Fibroblast of villous mesenchyme (primary cell): ENCODE measurements around the gene FCRL1. TPM values are rescaled to one million over a fixed set of nuclear protein-coding genes. Genes with fewer than 3 reads are reported as not detected.

Experiments used
- DNase-seq: peaks from one replicate; pipeline ENCODE4 v3.0.0-alpha.2; 2010; ENCODE audit warnings: low read depth
- H3K4me3 ChIP-seq: 2 replicates; pipeline ENCODE4 v1.5.1; 2011; ENCODE audit warnings: low read depth, mild to moderate bottlenecking, low read length
- CTCF ChIP-seq: IDR thresholded peaks from 2 replicates; pipeline ENCODE4 v1.5.1; 2012; ENCODE audit warnings: low read depth, mild to moderate bottlenecking, low read length; ENCODE audit not compliant: insufficient read depth
- total RNA-seq: library from RNA; depleted of rRNA; stranded (reverse); fragments of >200 nt; gene quantifications from 2 replicates; pipeline ENCODE4 v1.2.3, GENCODE V29; 2012

FCRL1 gene
- total RNA-seq, 1 donor = not detected

GRCh38 chr1:157844089-157844830, 24.3 kb upstream of the FCRL1 start:
- H3K4me3 ChIP-seq = no peak overlapping the region
- DNase-seq = no peak
- TF ChIP-seq CTCF = no peak

- no peak for TF ChIP-seq CTCF
- no peak overlapping the region for H3K4me3 ChIP-seq
- no peak for DNase-seq
These were observed 23.0 kb upstream of the FCRL1 start for GRCh38 chr1:157842939-157843338.

DNA sequence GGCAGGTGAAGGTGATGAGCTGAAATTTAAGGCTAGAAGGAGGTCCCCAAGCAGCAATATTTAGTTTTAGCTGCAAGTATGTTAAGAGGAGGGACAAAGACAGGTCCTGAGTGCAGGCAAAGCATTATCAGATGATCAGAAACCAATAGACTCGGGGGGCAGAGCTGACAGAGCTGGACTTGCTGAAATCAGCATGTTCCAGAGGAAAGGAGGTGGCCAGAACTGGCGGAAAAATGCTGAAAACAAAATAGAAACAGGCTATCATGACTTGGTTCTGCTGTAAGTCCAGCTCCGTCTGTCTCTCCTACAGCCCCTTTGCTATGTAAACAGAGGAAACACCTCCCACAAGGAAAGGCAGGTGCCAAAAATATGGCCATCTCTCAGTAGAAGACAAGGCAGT, 21.8 kb upstream of the FCRL1 start, which contains the start of gene CD5L:
CD5L (minus strand) TSS at position 101 of the 400 bp plus-strand sequence. CDS start 107 bp downstream, outside the sequence.
- DNase-seq = no peak
- no peak for TF ChIP-seq CTCF
- no peak within 1 kb of the TSS for H3K4me3 ChIP-seq

- DNase-seq = no peak
- no peak for TF ChIP-seq CTCF
- H3K4me3 ChIP-seq = no peak overlapping the region
These were observed 19.0 kb upstream of the FCRL1 start for GRCh38 chr1:157838966-157839365.

DNA sequence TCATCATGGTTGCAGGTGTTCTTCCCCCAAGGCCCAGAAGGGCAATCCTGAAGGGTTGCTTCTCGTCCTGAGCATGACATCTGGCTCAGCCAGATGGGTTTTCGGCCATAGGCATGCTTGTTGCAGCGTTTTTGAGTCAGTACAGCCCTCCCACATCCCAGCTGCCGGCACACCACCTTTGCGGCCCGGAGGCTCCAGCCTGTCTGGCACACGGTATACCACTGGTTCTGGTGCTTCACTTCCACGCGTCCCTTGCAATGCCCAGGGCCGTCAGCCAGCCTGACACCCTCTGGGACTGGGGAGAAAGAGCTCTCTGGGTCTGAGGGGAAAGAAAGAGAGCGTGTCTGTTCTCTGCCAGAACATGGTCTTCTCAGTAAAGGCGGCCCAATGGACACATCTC, 14.5 kb upstream of the FCRL1 start:
- no peak for TF ChIP-seq CTCF
- DNase-seq = no peak

GRCh38 chr1:157833145-157833544, 13.2 kb upstream of the FCRL1 start:
- DNase-seq = no peak

More for the DNA sequence above, 14.5 kb upstream of the FCRL1 start:
- no peak overlapping the region for H3K4me3 ChIP-seq

More at GRCh38 chr1:157833145-157833544, 13.2 kb upstream of the FCRL1 start:
- TF ChIP-seq CTCF = no peak
- no peak overlapping the region for H3K4me3 ChIP-seq
